Skeletal muscle cell (primary cell): ENCODE measurements around the gene WBP1L.

ENCODE experiments used
- DNase-seq: peaks from one replicate; pipeline ENCODE4 v3.0.0-alpha.2; 2010; ENCODE audit warnings: low read depth
- H3K4me3 ChIP-seq: 2 replicates; pipeline ENCODE4 v1.5.1; 2011; ENCODE audit warnings: low read depth, mild to moderate bottlenecking, control low read depth, low read length, moderate library complexity

Gene WBP1L

GRCh38 chr10:102775935-102776669 lies 32.4 kb downstream of the WBP1L start:
- peak; percentile 82 for DNase-seq
- peak overlapping the region; percentile 61 for H3K4me3 ChIP-seq

- peak; percentile 98 for DNase-seq
- peak overlapping the region; percentile 61 for H3K4me3 ChIP-seq
Measured at GRCh38 chr10:102776779-102777456, 33.2 kb downstream of the WBP1L start.

- no peak for DNase-seq
- peak overlapping the region; percentile 30 for H3K4me3 ChIP-seq
Measured at GRCh38 chr10:102777711-102778453, 34.1 kb downstream of the WBP1L start.

DNA sequence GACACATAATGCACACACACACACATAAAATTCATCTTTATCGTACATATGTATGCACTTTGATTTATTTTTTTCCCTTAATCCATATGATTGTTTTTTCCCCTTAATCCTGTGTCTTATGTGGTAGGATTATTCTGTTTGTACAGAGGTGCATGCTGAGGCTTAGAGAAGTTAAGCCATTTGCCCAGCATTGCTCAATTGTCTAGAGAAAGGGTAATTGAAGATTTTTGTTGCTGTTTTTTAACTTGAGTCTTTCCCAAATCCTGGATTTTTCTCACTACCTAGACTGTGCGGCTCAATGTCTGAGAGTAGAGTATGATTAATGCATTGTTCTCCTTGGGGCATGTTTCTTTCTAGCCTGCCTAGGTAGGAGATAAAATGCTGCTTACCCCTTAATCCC lies 35.0 kb downstream of the WBP1L start:
- DNase-seq = no peak
- no peak overlapping the region for H3K4me3 ChIP-seq

DNA sequence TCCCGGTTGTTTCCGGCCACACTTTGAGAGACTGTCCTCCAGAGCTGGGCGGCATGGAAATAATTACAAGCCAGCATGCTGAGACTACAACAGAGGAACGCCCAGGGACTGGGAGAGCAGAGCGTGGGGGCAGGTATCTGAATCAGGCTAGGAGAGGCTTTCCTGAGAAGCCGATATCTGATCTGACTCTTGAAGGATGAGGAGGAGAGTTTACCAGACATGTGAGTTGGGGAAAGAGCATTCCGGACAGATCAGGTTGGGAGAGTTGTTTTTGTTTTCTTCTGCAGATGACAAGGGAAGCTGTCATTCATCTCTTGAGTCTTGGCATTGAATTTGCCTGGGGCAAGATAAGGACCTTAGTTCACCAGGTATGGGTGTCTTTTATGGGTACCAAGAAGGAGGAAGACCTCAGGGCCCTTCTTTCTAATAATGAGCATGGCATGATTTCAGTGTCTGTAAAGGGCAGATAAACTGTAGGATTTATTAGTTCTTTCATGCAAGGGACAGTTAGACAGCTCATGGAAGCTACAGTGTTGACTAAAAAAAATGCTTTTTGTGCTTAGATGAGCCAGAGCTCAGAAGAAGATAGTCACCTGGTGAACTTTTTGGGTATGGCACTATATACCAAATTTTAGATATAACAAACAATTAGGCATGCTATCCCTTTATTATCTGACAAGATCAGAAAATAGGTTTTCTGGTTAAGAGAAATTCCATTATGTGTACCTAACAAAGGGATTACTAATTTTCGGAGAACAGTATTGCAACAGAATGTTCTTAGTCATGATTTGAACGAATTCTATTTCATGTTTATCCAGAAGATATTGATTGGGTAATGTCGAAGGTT lies 36.2 kb downstream of the WBP1L start:
- no peak overlapping the region for H3K4me3 ChIP-seq
- no peak for DNase-seq

GRCh38 chr10:102780527-102780808 lies 36.7 kb downstream of the WBP1L start:
- no peak overlapping the region for H3K4me3 ChIP-seq
- no peak for DNase-seq

- no peak for DNase-seq
- H3K4me3 ChIP-seq = no peak overlapping the region
Measured at GRCh38 chr10:102781090-102781920, 37.6 kb downstream of the WBP1L start.

DNA sequence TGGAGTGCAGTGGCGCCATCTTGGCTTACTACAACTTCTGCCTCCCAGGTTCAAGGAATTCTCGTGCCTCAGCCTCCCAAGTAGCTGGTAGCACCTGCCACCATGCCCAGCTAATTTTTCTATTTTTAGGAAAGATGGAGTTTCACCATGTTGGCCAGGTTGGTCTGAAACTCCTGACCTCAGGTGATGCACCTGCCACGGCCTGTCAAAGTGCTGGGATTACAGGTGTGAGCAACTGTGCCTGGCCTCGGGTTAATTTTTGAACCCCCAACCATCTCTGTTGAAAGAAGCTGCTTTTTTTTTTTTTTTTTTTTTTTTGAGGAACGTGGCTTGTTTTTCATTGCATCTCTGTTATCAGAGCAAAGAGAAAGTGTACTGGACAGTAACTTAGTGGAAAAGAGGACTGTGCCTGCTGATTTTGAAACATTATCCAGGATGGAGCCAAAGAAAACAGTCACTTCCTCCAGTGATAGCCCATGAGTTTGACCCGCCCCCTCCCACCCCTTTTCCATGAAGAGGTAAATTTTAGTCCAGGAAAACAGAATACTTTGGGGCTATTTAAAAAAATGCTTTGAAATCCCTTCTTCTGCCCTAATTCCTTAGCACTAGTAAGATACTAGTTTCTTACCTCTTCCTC lies 38.3 kb downstream of the WBP1L start:
- no peak overlapping the region for H3K4me3 ChIP-seq
- no peak for DNase-seq

DNA sequence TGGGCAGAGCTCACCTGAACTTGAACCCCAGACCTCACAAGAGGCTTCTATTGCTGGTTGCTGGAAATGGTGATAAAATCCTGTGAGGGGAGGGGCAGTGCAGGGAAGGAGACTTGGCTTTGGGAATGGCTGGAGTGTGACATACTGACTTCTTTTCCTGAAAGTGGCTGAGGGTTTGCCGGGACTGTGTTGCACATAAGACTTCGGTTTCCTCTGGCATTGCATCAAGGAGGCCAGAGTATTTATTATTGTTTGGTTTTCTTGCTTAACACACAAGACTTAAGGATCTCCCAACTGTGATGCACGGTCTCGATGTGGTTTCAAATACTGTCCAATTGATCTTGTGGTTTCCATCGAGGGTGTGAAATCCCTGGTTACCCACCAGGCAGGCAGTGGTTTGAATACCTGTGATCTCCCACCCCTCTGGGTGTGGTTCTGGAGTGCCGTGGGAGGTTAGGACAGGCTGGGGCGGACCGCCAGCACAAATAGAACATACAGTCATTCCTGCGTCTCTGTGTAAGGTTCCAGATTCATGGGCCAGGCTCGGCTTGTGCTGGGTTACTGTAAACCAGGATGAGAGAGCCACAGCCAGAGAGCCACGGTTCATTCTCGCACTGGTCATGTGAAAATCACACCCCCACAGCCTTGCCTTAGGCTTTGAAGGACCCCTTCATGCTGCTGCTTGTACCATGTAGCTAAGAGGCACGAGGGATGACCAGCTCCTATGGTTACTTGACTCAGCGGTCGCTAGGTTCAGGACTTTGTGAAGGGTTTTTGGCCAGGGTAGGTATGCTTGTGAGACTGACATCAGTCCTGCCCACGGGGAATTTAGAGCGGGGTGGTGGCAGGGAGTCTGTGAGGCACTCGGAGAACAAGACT lies 39.2 kb downstream of the WBP1L start:
- DNase-seq = peak; percentile 92
- H3K4me3 ChIP-seq = no peak overlapping the region

GRCh38 chr10:102783568-102783967 lies 39.8 kb downstream of the WBP1L start:
- no peak overlapping the region for H3K4me3 ChIP-seq
- no peak for DNase-seq

GRCh38 chr10:102785818-102786217 lies 42.1 kb downstream of the WBP1L start:
- DNase-seq = no peak
- no peak overlapping the region for H3K4me3 ChIP-seq

- H3K4me3 ChIP-seq = no peak overlapping the region
- no peak for DNase-seq
Measured at GRCh38 chr10:102791754-102792395, 48.1 kb downstream of the WBP1L start.

- no peak overlapping the region for H3K4me3 ChIP-seq
- no peak for DNase-seq
Measured at GRCh38 chr10:102795453-102796406, 52.0 kb downstream of the WBP1L start.

DNA sequence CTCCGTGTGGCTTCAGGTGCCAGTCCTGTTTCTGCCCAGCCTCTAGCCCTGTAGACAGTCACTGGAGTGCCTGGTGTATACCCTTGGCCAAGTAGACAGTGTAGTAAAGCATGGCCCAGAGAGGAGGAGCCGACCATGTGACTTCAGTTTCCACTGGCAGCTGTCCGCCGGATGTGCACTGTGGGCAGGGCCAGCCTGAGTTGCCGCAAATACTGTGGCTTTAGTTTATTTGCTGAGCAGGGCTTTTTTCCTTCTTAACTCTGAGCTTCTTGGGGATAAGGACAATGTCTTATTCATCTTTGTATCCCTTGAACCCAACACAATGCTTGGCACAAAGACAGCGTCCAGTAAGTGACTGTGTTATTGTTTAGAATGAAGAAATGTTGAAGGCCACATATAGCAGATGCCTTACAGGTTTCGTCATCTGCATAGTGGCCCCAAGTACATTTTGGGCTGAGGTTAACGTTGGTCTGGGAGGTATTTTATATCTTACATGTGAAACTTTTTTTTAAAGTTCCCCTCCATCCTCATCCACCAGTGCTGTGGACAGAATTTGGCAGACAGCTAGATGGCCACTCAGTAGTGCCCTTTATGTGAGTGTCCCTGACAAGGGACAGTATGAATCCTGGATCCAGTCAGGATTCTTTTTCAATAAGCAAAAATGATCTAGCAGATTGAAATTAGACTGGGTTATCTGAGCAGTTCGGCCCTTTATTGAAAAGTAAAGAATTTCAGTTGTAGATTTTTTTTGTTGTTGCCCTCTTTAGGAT lies 52.8 kb downstream of the WBP1L start:
- DNase-seq = no peak
- H3K4me3 ChIP-seq = no peak overlapping the region

DNA sequence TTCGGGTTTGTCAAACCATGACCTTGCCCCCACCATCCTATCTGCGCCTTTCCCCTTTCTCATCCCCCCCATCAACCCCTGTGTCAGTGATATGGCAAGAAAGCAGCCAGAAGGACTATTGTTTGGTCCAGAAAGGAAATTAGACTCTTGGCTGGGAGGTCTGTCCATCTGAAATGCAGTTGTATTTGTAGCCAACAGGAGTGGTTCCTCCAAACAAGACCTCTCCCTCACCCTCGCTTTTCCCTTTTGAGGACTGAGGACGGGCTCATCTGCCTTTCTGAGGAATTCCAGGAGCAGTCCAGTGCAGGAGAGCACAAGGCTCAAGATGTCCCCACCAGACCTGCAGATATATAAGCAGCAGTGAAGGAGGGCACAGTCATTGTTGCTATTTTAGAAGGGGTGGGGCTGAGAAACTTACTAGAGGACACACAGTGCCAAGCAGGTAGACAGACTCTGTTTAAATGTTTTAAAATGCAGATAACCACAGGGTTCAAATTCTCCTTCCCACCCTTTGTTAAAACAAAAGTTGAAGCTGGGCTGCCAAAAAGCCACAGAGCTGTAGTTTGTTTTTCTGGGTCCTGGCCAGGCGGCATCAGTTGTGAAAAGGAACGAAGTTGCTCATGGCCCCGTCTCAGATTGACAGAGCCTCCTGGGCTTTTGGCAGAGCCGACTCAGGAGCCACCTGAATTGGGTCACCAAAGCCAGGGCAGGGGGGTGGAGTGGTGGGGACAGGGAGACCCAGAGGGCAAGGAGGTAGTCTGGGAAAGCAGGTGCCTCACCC lies 56.1 kb downstream of the WBP1L start:
- H3K4me3 ChIP-seq = no peak overlapping the region
- no peak for DNase-seq
